Caco-2 (cell line): ENCODE results near the gene APP. TPM values are rescaled to one million over a fixed set of nuclear protein-coding genes. Genes with fewer than 3 reads are reported as not detected.

ENCODE experiments used
- BruUV-seq: library from RNA; stranded (reverse); fragments of 400-500 nt; replicated peaks from 2 replicates; lab custom pipeline; 2021; lab: Mats Ljungman, UMichigan
- CTCF ChIA-PET: fragments of 300-600 bp; sonication (Branson Sonifier 250); formaldehyde crosslinking; loops from one replicate; lab custom pipeline; 2022; ENCODE audit warnings: antibody characterized with exemption; lab: Charles Lee
- POLR2A ChIA-PET: fragments of 300-600 bp; sonication (Branson Sonifier 250); formaldehyde crosslinking; loops from one replicate; lab custom pipeline; 2022; ENCODE audit warnings: antibody characterized with exemption; lab: Charles Lee
- DNase-seq, 2 experiments: peaks; one replicate each; pipeline versions ENCODE4 v3.0.0 to v3.0.0-alpha.2; 2020 to 2022
- H3K27me3 ChIP-seq: replicated peaks from 2 replicates; pipeline ENCODE4 v1.6.0; 2011; ENCODE audit warnings: low read length; ENCODE audit not compliant: control insufficient read depth, insufficient read depth
- H3K36me3 ChIP-seq: 2 replicates; pipeline ENCODE4 v1.5.1; 2011; ENCODE audit warnings: low read length; ENCODE audit not compliant: control insufficient read depth, insufficient read depth
- H3K4me1 ChIP-seq: fragments of 250-450 bp; sonication (Bioruptor Pico); 2 replicates; pipeline ENCODE4 v1.5.1; 2020; ENCODE audit warnings: mild to moderate bottlenecking
- H3K4me3 ChIP-seq: 2 replicates; pipeline ENCODE4 v1.5.1; 2011; ENCODE audit warnings: low read depth, mild to moderate bottlenecking, control low read depth, low read length
- H3K9me3 ChIP-seq: fragments of 250-450 bp; sonication (Bioruptor Pico); 2 replicates; pipeline ENCODE4 v1.5.1; 2020; ENCODE audit warnings: mild to moderate bottlenecking, moderate library complexity
- H3K27ac Mint-ChIP-seq: one replicate; pipeline ENCODE4 v1.8.0; 2022; ENCODE audit warnings: mixed read lengths; ENCODE audit not compliant: unreplicated experiment
- H3K27me3 Mint-ChIP-seq: one replicate; pipeline ENCODE4 v1.8.0; 2022; ENCODE audit warnings: mixed read lengths; ENCODE audit not compliant: insufficient read depth, unreplicated experiment
- H3K36me3 Mint-ChIP-seq: one replicate; pipeline ENCODE4 v1.8.0; 2022; ENCODE audit warnings: mild to moderate bottlenecking, mixed read lengths; ENCODE audit not compliant: insufficient read depth, unreplicated experiment
- H3K4me1 Mint-ChIP-seq: one replicate; pipeline ENCODE4 v1.8.0; 2022; ENCODE audit warnings: low read depth, mixed read lengths; ENCODE audit not compliant: unreplicated experiment
- H3K4me3 Mint-ChIP-seq: one replicate; pipeline ENCODE4 v1.8.0; 2022; ENCODE audit warnings: mild to moderate bottlenecking, moderate library complexity, mixed read lengths; ENCODE audit not compliant: unreplicated experiment
- H3K9me3 Mint-ChIP-seq: one replicate; pipeline ENCODE4 v1.8.0; 2022; ENCODE audit warnings: mixed read lengths; ENCODE audit not compliant: unreplicated experiment
- CTCF ChIP-seq, 2 experiments: fragments of 200-600 bp in 1 of 2; IDR thresholded peaks; 1 replicate in 1 of 2; 2 replicates in 1 of 2; pipeline versions ENCODE4 v1.5.1 to v1.8.0; 2011 to 2022; ENCODE audit warnings: antibody characterized with exemption in 1 of 2, control low read depth in 1 of 2, inconsistent platforms in 1 of 2, low read depth in 1 of 2, low read length in 1 of 2, mild to moderate bottlenecking in 1 of 2, moderate library complexity in 1 of 2; ENCODE audit not compliant: insufficient read depth in 1 of 2, severe bottlenecking in 1 of 2, unreplicated experiment in 1 of 2
- intact Hi-C: fragments of 100-400 bp; cut with micrococcal nuclease; formaldehyde crosslinking; loops from one replicate; pipeline ENCODE4 v1.10.0; 2022; ENCODE audit not compliant: unreplicated experiment
- total RNA-seq: library from RNA; stranded (reverse); gene quantifications from 2 replicates; pipeline ENCODE4 v1.2.3, GENCODE V29; 2022

Gene APP
- total RNA-seq, 1 experiment from 2014 or later = 331 TPM

- H3K36me3 Mint-ChIP-seq = peaks cover 57% of the 10 kb centered on the region
- BruUV-seq = no TSS peak
These were observed 186.0 kb downstream of the APP start for GRCh38 chr21:25984538-25984937.

GRCh38 chr21:25983745-25984144, 186.8 kb downstream of the APP start:
- intact Hi-C loops = no loop called here
- Mint-ChIP-seq H3K9me3 (no peaks in the 10 kb centered on the region), H3K27me3 (no peaks in the 10 kb centered on the region), H3K27ac (no peak overlapping the region), H3K4me3 (no peak overlapping the region), H3K36me3 (peaks cover 54% of the 10 kb centered on the region), H3K4me1 (no peaks in the 10 kb centered on the region)
- Histone ChIP-seq H3K36me3 (no peaks in the 10 kb centered on the region; the same call in 1 of the 2 replicates), H3K27me3 (no peaks in the 10 kb centered on the region), H3K4me3 (no peak overlapping the region), H3K9me3 (no peaks in the 10 kb centered on the region), H3K4me1 (no peaks in the 10 kb centered on the region)
- CTCF ChIA-PET = no interaction called here
- DNase-seq = no peak
- no TSS peak for BruUV-seq
- TF ChIP-seq CTCF (IDR thresholded peaks at IDR 0.05; ENCODE audit: insufficient read depth in 1 of 2, low read depth in 1 of 2, low read length in 1 of 2, severe bottlenecking in 1 of 2, unreplicated experiment in 1 of 2) = no peak
- POLR2A ChIA-PET = no interaction called here

More at GRCh38 chr21:25984538-25984937, 186.0 kb downstream of the APP start:
- Mint-ChIP-seq H3K4me1 (no peaks in the 10 kb centered on the region), H3K27ac (no peak overlapping the region), H3K27me3 (no peaks in the 10 kb centered on the region), H3K4me3 (no peak overlapping the region), H3K9me3 (no peaks in the 10 kb centered on the region)
- DNase-seq = no peak
- no peaks in the 10 kb centered on the region; the same call in 1 of the 2 replicates for H3K36me3 ChIP-seq
- intact Hi-C loops = no loop called here
- H3K9me3 ChIP-seq = no peaks in the 10 kb centered on the region
- TF ChIP-seq CTCF (IDR thresholded peaks at IDR 0.05; ENCODE audit: insufficient read depth in 1 of 2, low read depth in 1 of 2, low read length in 1 of 2, severe bottlenecking in 1 of 2, unreplicated experiment in 1 of 2) = no peak
- CTCF ChIA-PET = no interaction called here
- POLR2A ChIA-PET = no interaction called here
- no peak overlapping the region for H3K4me3 ChIP-seq
- no peaks in the 10 kb centered on the region for H3K4me1 ChIP-seq
- no peaks in the 10 kb centered on the region for H3K27me3 ChIP-seq

- no peaks in the 10 kb centered on the region; the same call in 1 of the 2 replicates for H3K36me3 ChIP-seq
- no peak for DNase-seq
- POLR2A ChIA-PET = no interaction called here
- no peaks in the 10 kb centered on the region for H3K9me3 Mint-ChIP-seq
- no peak overlapping the region for H3K4me3 ChIP-seq
- H3K9me3 ChIP-seq = no peaks in the 10 kb centered on the region
- TF ChIP-seq CTCF (IDR thresholded peaks at IDR 0.05; ENCODE audit: insufficient read depth in 1 of 2, low read depth in 1 of 2, low read length in 1 of 2, severe bottlenecking in 1 of 2, unreplicated experiment in 1 of 2) = no peak
- H3K27me3 Mint-ChIP-seq = no peaks in the 10 kb centered on the region
- peaks cover 49% of the 10 kb centered on the region for H3K36me3 Mint-ChIP-seq
- intact Hi-C loops = no loop called here
- no peak overlapping the region for H3K27ac Mint-ChIP-seq
- no peaks in the 10 kb centered on the region for H3K4me1 ChIP-seq
- CTCF ChIA-PET = no interaction called here
- H3K4me1 Mint-ChIP-seq = no peaks in the 10 kb centered on the region
- no TSS peak for BruUV-seq
- H3K4me3 Mint-ChIP-seq = no peak overlapping the region
- H3K27me3 ChIP-seq = no peaks in the 10 kb centered on the region
These were observed 189.9 kb downstream of the APP start for GRCh38 chr21:25980710-25981109.
